SK-N-SH (cell line): Measurements from ENCODE around the gene ZNF101.

ENCODE experiments used
- CTCF ChIP-seq: fragments of 200-600 bp; sonication (generic); IDR thresholded peaks from 2 replicates; pipeline ENCODE4 v1.6.1; 2017; ENCODE audit warnings: antibody characterized with exemption, mild to moderate bottlenecking, moderate library complexity
- EZH2phosphoT487 ChIP-seq: fragments of 200-600 bp; sonication (generic); IDR thresholded peaks from 2 replicates; pipeline ENCODE4 v1.6.1; 2017; ENCODE audit warnings: low read depth, mixed run types, mild to moderate bottlenecking, antibody characterized with exemption, moderate library complexity, borderline replicate concordance
- POLR2AphosphoS5 ChIP-seq: IDR thresholded peaks from 2 replicates; pipeline ENCODE4 v1.6.1; 2012; ENCODE audit warnings: low read depth, low read length
- RCOR1 ChIP-seq: fragments of 150-350 bp; IDR thresholded peaks from 2 replicates; pipeline ENCODE4 v1.6.1; 2017; ENCODE audit warnings: antibody characterized with exemption, low read length
- TAF1 ChIP-seq: IDR thresholded peaks from 2 replicates; pipeline ENCODE4 v1.6.1; 2012; ENCODE audit warnings: low read depth, mild to moderate bottlenecking, low read length, moderate library complexity, borderline replicate concordance
- USF1 ChIP-seq: IDR thresholded peaks from 2 replicates; pipeline ENCODE4 v1.4.0; 2012; ENCODE audit warnings: low read depth, borderline replicate concordance
- ZBTB33 ChIP-seq: IDR thresholded peaks from 2 replicates; pipeline ENCODE4 v1.4.0; 2012; ENCODE audit warnings: low read depth, borderline replicate concordance

- TF ChIP-seq RCOR1, result no peak
- TF ChIP-seq USF1, result no peak
- TF ChIP-seq CTCF, result no peak
- TF ChIP-seq TAF1, result no peak
- no peak for TF ChIP-seq ZBTB33
- TF ChIP-seq EZH2phosphoT487, result no peak
- no peak for TF ChIP-seq POLR2AphosphoS5
These were observed 14.2 kb upstream of the ZNF101 start for GRCh38 chr19:19654441-19654840.
